ENCODE measurements around the gene OR1L8. TPM values are rescaled to one million over a fixed set of nuclear protein-coding genes. Genes with fewer than 3 reads are reported as not detected.

Gene OR1L8
- total RNA-seq, 4 donors from 2014 or later: 0.45 to 1.0 (median 0.94) TPM; not detected in 1

DNA sequence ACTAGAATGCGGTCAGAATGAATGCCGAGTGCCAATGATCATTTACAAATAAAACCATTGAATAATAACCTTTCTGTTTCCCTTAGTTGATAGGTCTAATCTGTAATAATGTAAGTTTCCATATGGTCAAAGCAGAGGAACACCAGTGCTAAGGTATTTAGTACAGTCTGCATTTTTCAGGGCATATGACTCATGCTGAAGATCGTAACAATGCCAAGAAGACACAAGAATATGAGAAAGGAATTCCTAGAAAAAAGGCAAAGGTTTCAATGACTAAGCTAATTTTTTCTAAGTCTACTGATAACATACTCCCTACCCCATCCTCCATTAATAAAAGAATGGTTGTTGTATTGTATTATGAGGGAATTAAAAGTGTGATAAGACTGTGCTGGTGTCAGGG, 2.8 kb downstream of the OR1L8 start:
- no peaks in the 10 kb centered on the region for H3K9me3 ChIP-seq
- H3K27ac ChIP-seq: no peak overlapping the region
- 88 to 89% methylated on average over 3 of the region's 3 CpGs for WGBS, 2 donors
- no peak for DNase-seq
- H3K4me3 ChIP-seq (replicated peaks in 1 of 3): no peak overlapping the region
- TF ChIP-seq, protein P1, sequence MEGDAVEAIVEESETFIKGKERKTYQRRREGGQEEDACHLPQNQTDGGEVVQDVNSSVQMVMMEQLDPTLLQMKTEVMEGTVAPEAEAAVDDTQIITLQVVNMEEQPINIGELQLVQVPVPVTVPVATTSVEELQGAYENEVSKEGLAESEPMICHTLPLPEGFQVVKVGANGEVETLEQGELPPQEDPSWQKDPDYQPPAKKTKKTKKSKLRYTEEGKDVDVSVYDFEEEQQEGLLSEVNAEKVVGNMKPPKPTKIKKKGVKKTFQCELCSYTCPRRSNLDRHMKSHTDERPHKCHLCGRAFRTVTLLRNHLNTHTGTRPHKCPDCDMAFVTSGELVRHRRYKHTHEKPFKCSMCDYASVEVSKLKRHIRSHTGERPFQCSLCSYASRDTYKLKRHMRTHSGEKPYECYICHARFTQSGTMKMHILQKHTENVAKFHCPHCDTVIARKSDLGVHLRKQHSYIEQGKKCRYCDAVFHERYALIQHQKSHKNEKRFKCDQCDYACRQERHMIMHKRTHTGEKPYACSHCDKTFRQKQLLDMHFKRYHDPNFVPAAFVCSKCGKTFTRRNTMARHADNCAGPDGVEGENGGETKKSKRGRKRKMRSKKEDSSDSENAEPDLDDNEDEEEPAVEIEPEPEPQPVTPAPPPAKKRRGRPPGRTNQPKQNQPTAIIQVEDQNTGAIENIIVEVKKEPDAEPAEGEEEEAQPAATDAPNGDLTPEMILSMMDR (IDR thresholded peaks at IDR 0.05): no peak
- no peak for TF ChIP-seq POLR2A (IDR thresholded peaks at IDR 0.05)
- intact Hi-C loops (cut with DNase I): no loop called here
- no peaks in the 10 kb centered on the region for H3K27me3 ChIP-seq
- H3K36me3 ChIP-seq: no peaks in the 10 kb centered on the region
- no peaks in the 10 kb centered on the region for H3K4me1 ChIP-seq

DNA sequence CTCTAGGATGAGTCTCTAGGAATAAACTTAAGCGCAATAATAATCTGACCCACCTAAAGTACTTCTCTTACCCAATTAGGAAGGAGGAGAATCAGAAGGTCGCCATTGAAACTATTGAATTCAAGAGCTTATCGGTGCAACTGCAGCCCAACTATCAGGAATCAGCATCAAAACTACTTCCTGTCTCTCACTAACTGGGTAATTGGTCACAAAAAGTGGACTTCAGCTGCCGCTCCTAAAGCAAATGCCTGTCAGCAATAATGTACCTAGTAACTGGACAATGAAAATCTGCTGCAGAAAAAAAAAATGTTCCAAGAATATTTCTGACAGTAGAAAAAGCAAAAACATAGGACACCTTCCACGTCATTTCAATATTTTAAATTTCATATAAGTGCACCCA, 3.3 kb downstream of the OR1L8 start:
- DNase-seq: no peak
- intact Hi-C loops (cut with DNase I): no loop called here
- no peaks in the 10 kb centered on the region for H3K36me3 ChIP-seq
- no peaks in the 10 kb centered on the region for H3K27me3 ChIP-seq
- no peaks in the 10 kb centered on the region for H3K9me3 ChIP-seq
- H3K27ac ChIP-seq: no peak overlapping the region
- H3K4me1 ChIP-seq: no peaks in the 10 kb centered on the region
- TF ChIP-seq, protein P1 (IDR thresholded peaks at IDR 0.05): no peak
- TF ChIP-seq POLR2A (IDR thresholded peaks at IDR 0.05): no peak
- H3K4me3 ChIP-seq (replicated peaks in 1 of 3): no peak overlapping the region
- WGBS, 2 donors: 76 to 81% methylated on average over 5 of the region's 5 CpGs

DNA sequence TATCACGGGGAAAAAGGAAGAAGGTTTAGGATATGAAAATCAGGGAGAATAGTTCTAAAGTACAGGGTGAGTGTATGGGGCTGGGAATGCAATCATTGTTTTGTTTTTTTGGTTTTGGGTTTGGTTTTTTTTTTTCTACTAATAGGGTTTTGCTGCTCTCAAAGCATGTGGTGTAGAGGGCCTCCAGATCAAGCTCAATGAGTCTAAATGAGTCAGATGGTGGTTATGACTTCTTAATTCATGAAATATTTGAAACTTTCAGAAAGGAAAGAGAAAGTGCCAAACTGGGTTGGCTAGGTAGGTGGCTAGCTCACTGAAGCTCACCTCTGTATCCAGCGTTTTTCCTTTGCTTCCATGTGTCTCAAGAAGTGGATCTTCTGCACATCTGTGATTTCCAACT, 10.7 kb downstream of the OR1L8 start:
- Histone ChIP-seq H3K9me3 (no peaks in the 10 kb centered on the region), H3K27me3 (no peaks in the 10 kb centered on the region), H3K4me1 (no peaks in the 10 kb centered on the region), H3K36me3 (no peaks in the 10 kb centered on the region), H3K27ac (no peak overlapping the region), H3K4me3 (replicated peaks in 1 of 3) (no peak overlapping the region)
- 61 to 69% methylated on average over 2 of the region's 2 CpGs for WGBS, 2 donors
- TF ChIP-seq POLR2A (IDR thresholded peaks at IDR 0.05): no peak
- TF ChIP-seq, protein P1 (IDR thresholded peaks at IDR 0.05): no peak
- intact Hi-C loops (cut with DNase I): no loop called here
- no peak for DNase-seq

- WGBS, 2 donors: 90 to 97% methylated on average over 4 of the region's 4 CpGs
- TF ChIP-seq, protein P1 (IDR thresholded peaks at IDR 0.05): no peak
- no peak for TF ChIP-seq POLR2A (IDR thresholded peaks at IDR 0.05)
- no peak overlapping the region for H3K4me3 ChIP-seq (replicated peaks in 1 of 3)
- no peaks in the 10 kb centered on the region for H3K9me3 ChIP-seq
- no peaks in the 10 kb centered on the region for H3K4me1 ChIP-seq
- H3K36me3 ChIP-seq: no peaks in the 10 kb centered on the region
- no peak for DNase-seq
- no peak overlapping the region for H3K27ac ChIP-seq
- H3K27me3 ChIP-seq: no peaks in the 10 kb centered on the region
- intact Hi-C loops (cut with DNase I): no loop called here
These were observed 15.3 kb downstream of the OR1L8 start for GRCh38 chr9:122567901-122568300.

GRCh38 chr9:122562134-122562760, 20.9 kb downstream of the OR1L8 start:
- H3K4me3 ChIP-seq (replicated peaks in 1 of 3): no peak overlapping the region
- H3K27me3 ChIP-seq: no peaks in the 10 kb centered on the region
- H3K27ac ChIP-seq: no peak overlapping the region
- H3K9me3 ChIP-seq: no peaks in the 10 kb centered on the region
- no peak for DNase-seq
- no peaks in the 10 kb centered on the region for H3K4me1 ChIP-seq
- intact Hi-C loops (cut with DNase I): no loop called here
- 43 to 48% methylated on average over 8 of the region's 9 CpGs for WGBS, 2 donors
- no peaks in the 10 kb centered on the region for H3K36me3 ChIP-seq
- TF ChIP-seq POLR2A (IDR thresholded peaks at IDR 0.05): no peak
- TF ChIP-seq, protein P1 (IDR thresholded peaks at IDR 0.05): no peak

Data from thyroid gland (tissue), 4 donors.